GM18520 (cell line): Measurements from ENCODE around the gene CAPN14.

Experiments used
- ATAC-seq: cut with Tn5 transposase; IDR thresholded peaks from one replicate; pipeline ENCODE4 v1.9.1; 2021; ENCODE audit not compliant: unreplicated experiment

Gene CAPN14

DNA sequence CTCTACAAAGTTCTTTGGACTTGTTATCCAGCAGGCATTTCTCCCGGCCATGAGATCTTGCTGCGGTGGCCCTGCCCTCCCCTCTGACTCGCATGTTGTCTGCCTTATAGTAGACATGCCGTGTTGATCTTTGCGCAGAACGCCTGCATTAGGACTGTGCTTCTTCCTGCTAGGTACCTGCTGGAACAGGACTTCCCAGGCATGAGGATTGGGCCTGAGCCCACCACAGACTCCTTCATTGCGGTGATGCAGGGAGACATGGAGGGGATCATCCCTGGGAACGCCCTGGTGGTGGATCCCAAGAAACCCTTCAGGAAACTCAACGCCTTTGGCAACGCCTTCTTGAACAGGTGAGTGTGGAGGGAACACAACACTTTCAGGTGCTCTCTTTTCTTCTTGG lies 26.8 kb upstream of the CAPN14 start:
- no peak for ATAC-seq

- no peak for ATAC-seq
Observed at GRCh38 chr2:31243053-31243452, 25.7 kb upstream of the CAPN14 start.

DNA sequence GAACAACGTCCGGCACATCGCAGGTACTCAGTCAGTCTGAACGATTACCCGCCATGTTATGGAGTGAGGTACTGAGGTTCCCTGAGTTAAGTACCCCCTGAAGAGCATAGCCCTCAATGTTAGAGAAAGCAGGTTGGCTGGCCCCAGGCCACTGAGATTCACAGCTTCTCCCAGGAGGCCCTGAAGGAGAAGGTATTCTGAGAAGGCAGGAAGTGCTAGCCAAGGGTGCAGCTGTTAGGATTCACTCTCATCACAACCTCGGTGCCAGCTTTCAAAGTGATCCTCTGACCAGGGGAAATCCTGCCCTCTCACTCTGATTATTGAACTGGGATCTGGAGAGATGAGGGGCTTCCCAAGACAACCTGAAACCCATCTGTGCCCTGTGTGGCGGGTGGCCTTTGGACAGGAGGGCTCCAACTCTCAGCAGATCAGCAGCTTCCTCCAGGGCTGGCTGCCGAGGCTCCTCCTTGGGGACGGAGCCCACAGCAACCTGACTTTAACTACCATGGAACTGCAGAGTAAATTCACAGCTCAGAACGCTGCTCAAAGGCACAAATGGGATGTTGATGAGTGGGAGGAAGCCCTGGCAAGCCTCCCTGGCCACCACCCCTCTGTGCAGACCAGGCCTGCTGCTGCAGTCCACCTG lies 24.4 kb upstream of the CAPN14 start:
- ATAC-seq: no peak

- no peak for ATAC-seq
Observed at GRCh38 chr2:31240381-31241365, 23.4 kb upstream of the CAPN14 start.

- ATAC-seq: no peak
Observed at GRCh38 chr2:31239593-31240177, 22.4 kb upstream of the CAPN14 start.

GRCh38 chr2:31238906-31239592 lies 21.7 kb upstream of the CAPN14 start:
- ATAC-seq: no peak

DNA sequence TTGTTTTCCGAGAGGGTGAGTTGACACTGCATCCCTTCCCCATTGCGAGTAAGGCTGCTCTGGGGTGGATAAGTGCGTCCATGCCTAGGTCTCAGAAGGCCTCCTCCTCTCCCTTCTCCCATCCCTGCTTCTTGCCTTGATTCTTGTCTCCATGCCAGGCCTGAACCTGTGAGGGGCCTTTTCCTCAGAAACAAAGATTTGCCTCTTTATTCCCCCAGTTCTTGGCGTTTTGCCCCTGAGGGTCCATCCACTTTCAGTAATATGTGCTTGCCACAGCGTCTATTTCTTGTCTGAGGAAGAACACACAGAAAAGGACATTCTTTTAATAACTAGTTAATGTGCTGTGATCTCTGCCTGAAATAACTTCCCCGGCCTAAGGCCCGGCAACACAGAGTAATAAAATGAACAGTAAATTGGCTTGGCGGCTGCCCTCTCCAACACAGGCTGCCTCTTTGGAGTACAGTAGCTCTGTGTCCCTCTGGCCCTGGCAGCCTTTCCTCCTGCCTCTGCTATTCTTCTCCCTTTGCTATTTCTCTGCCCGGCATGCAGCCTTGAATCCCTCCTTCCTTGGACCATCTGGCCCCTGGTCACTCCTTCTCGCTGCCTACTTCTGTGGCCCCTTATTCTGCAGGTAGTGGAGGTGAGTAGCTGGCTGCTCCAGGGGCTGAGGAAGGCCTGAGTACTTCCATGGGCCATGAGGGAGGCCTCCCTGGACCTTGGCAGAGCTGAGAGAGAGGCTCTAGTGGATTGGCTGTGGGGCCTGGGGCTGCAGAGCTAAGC lies 21.0 kb upstream of the CAPN14 start:
- no peak for ATAC-seq

DNA sequence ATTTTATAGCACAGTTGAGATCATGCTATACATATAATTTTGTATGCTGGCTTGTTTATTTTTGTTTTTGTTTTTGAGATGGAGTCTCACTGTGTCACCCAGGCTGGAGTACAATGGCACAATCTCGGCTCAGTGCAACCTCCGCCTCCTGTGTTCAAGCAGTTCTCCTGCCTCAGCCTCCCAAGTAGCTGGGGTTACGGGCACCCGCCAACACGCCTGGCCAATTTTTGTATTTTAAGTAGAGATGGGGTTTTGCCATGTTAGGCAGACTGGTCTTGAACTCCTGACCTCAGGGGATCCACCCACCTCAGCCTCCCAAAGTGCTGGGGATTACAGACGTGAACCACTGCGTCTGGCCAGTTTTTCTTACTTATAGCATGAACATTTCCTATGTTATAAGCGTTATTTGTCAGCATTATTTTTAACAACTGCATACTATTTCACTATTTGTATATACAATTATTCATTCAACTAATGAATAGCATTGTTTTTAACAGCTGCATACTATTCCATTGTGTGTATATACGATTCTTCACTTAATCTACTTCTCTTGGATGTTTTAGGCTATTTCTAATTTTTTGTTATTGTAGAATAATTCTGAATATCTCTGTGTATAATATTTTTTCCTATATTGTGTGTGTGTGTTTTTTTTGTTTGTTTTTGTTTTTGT lies 20.2 kb upstream of the CAPN14 start:
- ATAC-seq: no peak

GRCh38 chr2:31236433-31237205 lies 19.3 kb upstream of the CAPN14 start:
- no peak for ATAC-seq

DNA sequence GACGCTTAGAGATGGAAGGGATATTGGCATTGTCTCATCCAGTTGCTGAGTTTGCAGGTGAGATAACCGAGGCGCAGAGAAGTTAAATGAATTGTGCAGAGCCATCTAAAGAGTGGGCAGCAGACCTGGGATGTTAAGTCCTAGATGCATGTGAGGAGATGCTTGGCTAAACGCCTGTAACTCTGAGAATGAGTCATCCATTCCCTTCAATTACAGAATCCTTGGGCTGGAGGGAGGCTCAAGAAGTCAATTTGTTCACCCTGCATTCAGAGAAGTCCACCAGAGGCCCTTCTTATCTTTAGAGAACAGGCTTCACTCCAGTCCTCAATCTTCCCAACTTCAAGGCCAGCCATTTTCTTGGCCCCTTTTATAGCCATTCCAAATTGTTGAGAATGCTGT lies 18.2 kb upstream of the CAPN14 start:
- ATAC-seq: no peak

GRCh38 chr2:31234683-31235503 lies 17.6 kb upstream of the CAPN14 start:
- ATAC-seq: no peak

GRCh38 chr2:31233741-31234682 lies 16.7 kb upstream of the CAPN14 start, which contains the start of gene EHD3:
TSS of gene EHD3 (plus strand) at chr2:31234152. CDS start at chr2:31234622, 470 bp downstream.
- peak; percentile 82 for ATAC-seq

DNA sequence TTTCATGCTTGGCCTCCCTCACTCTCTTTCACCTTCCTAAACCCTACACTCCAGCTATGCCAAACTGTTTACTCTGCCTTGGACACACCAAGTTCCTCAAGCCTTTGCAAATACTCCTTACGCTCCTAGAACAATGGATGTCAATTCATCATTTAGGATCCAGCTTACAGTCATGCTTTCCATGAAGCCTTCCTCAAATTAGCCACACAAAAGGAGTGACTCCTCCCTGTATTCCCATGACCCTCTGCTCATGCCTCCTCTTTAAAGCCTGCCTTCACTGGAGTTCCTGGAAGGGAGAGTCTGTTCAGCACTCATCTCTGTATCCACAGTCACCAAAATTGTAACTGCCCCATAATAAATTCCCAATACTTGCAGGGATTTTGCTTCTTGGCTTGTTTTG lies 15.9 kb upstream of the CAPN14 start:
- ATAC-seq: no peak

- no peak for ATAC-seq
Observed at GRCh38 chr2:31232586-31232985, 15.3 kb upstream of the CAPN14 start.

- ATAC-seq: no peak
Observed at GRCh38 chr2:31231571-31232302, 14.4 kb upstream of the CAPN14 start.

- ATAC-seq: no peak
Observed at GRCh38 chr2:31230751-31231150, 13.4 kb upstream of the CAPN14 start.
